Smooth muscle cell (in vitro differentiated cells): ENCODE measurements around the gene PEX19. TPM values are rescaled to one million over a fixed set of nuclear protein-coding genes. Genes with fewer than 3 reads are reported as not detected.

ENCODE experiments used
- DNase-seq: peaks from one replicate; lab custom pipeline; 2025; ENCODE audit not compliant: unreplicated experiment; lab: John Stamatoyannopoulos, UW
- H2AFZ ChIP-seq: fragments of 200-600 bp; sonication (generic); 2 replicates; pipeline ENCODE4 v1.6.0; 2016; ENCODE audit warnings: antibody characterized with exemption, low read depth, mild to moderate bottlenecking
- H3F3A ChIP-seq: fragments of 200-600 bp; sonication (generic); 2 replicates; pipeline ENCODE4 v1.6.0; 2017; ENCODE audit warnings: antibody characterized with exemption, low read depth
- H3K27ac ChIP-seq: fragments of 200-600 bp; sonication (generic); 2 replicates; pipeline ENCODE4 v1.5.1; 2016; ENCODE audit warnings: low read depth, mild to moderate bottlenecking
- H3K27me3 ChIP-seq: fragments of 200-600 bp; sonication (generic); 2 replicates; pipeline ENCODE4 v1.6.1; 2016; ENCODE audit warnings: low read depth, mild to moderate bottlenecking
- H3K36me3 ChIP-seq: fragments of 200-600 bp; sonication (generic); 2 replicates; pipeline ENCODE4 v1.5.1; 2016; ENCODE audit warnings: low read depth
- H3K4me1 ChIP-seq: fragments of 200-600 bp; sonication (generic); 2 replicates; pipeline ENCODE4 v1.5.1; 2016; ENCODE audit warnings: low read depth
- H3K4me2 ChIP-seq: fragments of 200-600 bp; sonication (generic); 2 replicates; pipeline ENCODE4 v1.6.0; 2016; ENCODE audit warnings: mild to moderate bottlenecking
- H3K4me3 ChIP-seq: fragments of 200-600 bp; sonication (generic); 2 replicates; pipeline ENCODE4 v1.5.1; 2016; ENCODE audit warnings: mild to moderate bottlenecking
- H3K79me2 ChIP-seq: fragments of 200-600 bp; sonication (generic); 2 replicates; pipeline ENCODE4 v1.6.0; 2016; ENCODE audit warnings: low read depth, mild to moderate bottlenecking
- H3K9ac ChIP-seq: fragments of 200-600 bp; sonication (generic); 2 replicates; pipeline ENCODE4 v1.6.0; 2016; ENCODE audit warnings: low read depth
- H3K9me3 ChIP-seq: fragments of 200-600 bp; sonication (generic); replicated peaks from 2 replicates; pipeline ENCODE4 v1.5.1; 2016; ENCODE audit warnings: low read depth
- H4K20me1 ChIP-seq: fragments of 200-600 bp; sonication (generic); 2 replicates; pipeline ENCODE4 v1.6.0; 2016; ENCODE audit warnings: low read depth
- WGBS: methylation state at CpG from one replicate; pipeline ENCODE4 v1.1.7; 2016; ENCODE audit warnings: low lambda C conversion rate; 5-methylcytosine and 5-hydroxymethylcytosine counted together
- polyA plus RNA-seq: library from polyadenylated mRNA; unstranded; fragments of >200 nt; fragmentation: Nextera tagmentation; extraction: Ambion mirVana; gene quantifications from 2 replicates; pipeline ENCODE4 v1.2.1, GENCODE V29; 2016
- total RNA-seq: library from RNA; depleted of rRNA; stranded (reverse); fragments of >200 nt; gene quantifications from 2 replicates; pipeline ENCODE4 v1.2.3, GENCODE V29; 2014
- TF ChIP-seq, protein P1 (sequence below): fragments of 200-600 bp; sonication (generic); IDR thresholded peaks from 2 replicates; pipeline ENCODE4 v1.5.1; 2017; ENCODE audit warnings: borderline replicate concordance, mild to moderate bottlenecking, antibody characterized with exemption; ENCODE audit not compliant: insufficient read depth, poor library complexity, severe bottlenecking

Gene PEX19
- total and polyA plus RNA-seq, 2 experiments from 2014 or later = 34.5 to 47.1 TPM

DNA sequence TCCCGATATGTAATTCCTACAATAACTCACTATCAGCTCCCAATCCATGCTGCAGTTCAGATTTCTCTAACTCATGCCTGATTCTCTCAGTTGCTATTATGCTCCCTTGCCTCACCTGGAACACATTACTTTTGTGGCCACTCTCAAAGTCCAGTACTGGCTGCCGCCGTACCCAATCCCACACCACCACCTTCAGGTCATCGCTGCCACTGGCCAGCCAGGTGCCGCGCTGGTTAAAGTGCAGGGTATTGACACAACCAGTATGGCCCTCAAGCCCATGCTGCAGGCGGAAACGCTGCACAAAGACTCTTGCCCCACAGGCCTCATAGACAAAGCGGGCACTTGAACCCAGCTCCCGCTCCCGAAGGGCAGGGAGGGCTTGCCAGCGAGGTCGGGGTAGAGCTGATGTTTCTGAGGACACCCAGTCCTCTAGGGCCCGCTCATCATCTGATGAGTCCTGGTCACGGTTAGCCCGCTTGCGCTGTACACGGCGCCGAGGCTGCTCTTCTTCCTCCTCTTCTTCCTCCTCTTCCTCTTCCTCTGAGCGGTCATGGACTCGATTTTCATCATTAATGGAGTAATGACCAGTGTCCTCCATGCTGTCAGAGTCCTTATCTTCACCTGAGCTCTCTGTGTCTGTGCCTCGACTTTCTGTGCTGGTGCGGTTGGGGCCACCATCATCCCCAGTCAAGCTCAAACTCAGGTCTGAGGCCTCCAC, 45.2 kb downstream of the PEX19 start:
- H3K4me3 ChIP-seq = no peak overlapping the region

DNA sequence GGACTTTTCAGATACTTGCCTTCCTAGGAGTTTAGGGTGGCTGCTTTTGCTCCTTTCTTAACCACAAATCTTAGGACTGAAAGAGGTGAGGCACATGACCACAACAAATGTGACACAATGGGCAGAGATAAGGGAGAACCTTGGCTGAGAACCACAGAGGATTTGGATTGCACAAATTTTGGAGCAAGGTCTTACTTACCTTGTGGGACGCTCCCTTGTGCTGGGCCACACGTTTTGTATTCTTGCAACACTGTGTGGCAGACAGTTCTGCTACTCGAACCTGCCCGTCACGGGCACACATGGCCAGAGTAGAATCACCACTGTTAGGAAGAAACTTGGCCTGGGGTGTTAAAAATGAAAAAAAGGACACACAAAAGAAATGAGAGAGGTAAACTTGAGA, 46.5 kb downstream of the PEX19 start:
- H3K4me2 ChIP-seq = no peak overlapping the region
- no peaks in the 10 kb centered on the region for H3K9me3 ChIP-seq
- TF ChIP-seq, protein P1, sequence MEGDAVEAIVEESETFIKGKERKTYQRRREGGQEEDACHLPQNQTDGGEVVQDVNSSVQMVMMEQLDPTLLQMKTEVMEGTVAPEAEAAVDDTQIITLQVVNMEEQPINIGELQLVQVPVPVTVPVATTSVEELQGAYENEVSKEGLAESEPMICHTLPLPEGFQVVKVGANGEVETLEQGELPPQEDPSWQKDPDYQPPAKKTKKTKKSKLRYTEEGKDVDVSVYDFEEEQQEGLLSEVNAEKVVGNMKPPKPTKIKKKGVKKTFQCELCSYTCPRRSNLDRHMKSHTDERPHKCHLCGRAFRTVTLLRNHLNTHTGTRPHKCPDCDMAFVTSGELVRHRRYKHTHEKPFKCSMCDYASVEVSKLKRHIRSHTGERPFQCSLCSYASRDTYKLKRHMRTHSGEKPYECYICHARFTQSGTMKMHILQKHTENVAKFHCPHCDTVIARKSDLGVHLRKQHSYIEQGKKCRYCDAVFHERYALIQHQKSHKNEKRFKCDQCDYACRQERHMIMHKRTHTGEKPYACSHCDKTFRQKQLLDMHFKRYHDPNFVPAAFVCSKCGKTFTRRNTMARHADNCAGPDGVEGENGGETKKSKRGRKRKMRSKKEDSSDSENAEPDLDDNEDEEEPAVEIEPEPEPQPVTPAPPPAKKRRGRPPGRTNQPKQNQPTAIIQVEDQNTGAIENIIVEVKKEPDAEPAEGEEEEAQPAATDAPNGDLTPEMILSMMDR = no peak
- H3K4me3 ChIP-seq = no peak overlapping the region
- no peaks in the 10 kb centered on the region for H3F3A ChIP-seq
- H3K27me3 ChIP-seq = no peaks in the 10 kb centered on the region
- no peak overlapping the region for H3K9ac ChIP-seq
- no peak overlapping the region for H2AFZ ChIP-seq
- 95% methylated on average over 5 of the region's 5 CpGs for WGBS
- H3K27ac ChIP-seq = no peak overlapping the region
- DNase-seq = no peak
- H3K36me3 ChIP-seq = peaks cover 14% of the 10 kb centered on the region
- peaks cover 39% of the 10 kb centered on the region for H4K20me1 ChIP-seq
- no peaks in the 10 kb centered on the region for H3K4me1 ChIP-seq
- H3K79me2 ChIP-seq = no peaks in the 10 kb centered on the region

More for the DNA sequence above, 45.2 kb downstream of the PEX19 start:
- Histone ChIP-seq H3K9me3 (no peaks in the 10 kb centered on the region), H3K4me1 (no peaks in the 10 kb centered on the region), H3K27me3 (no peaks in the 10 kb centered on the region), H3K9ac (no peak overlapping the region), H3K79me2 (no peaks in the 10 kb centered on the region), H3K4me2 (no peak overlapping the region), H4K20me1 (peaks cover 39% of the 10 kb centered on the region), H3F3A (no peaks in the 10 kb centered on the region), H3K27ac (no peak overlapping the region), H3K36me3 (peaks cover 14% of the 10 kb centered on the region), H2AFZ (no peak overlapping the region)
- TF ChIP-seq, protein P1 = no peak
- DNase-seq = no peak
- 97% methylated on average over 24 of the region's 24 CpGs for WGBS

DNA sequence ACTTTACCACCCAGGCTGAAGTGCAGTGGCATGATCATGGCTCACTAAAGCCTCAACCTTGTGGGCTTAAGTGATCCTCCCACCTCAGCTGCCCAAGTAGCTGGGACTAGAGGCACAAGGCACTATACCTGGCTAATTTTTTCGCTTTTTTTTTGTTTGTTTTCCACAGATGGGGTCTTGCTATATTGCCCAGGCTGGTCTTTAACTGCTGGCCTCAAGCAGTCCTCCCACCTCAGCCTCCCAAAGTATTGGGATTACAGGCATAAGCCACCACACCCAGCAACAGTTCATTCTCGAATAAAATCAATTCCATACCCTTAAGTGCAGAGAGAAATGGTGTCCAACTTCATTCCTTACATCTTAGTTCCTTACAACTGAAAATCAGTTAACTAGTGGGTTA, 47.4 kb downstream of the PEX19 start:
- Histone ChIP-seq H3K27ac (no peak overlapping the region), H3F3A (no peaks in the 10 kb centered on the region), H3K4me2 (no peak overlapping the region), H3K4me3 (no peak overlapping the region), H3K79me2 (no peaks in the 10 kb centered on the region), H3K27me3 (no peaks in the 10 kb centered on the region), H3K9ac (no peak overlapping the region), H3K36me3 (peaks cover 14% of the 10 kb centered on the region), H3K4me1 (no peaks in the 10 kb centered on the region), H3K9me3 (no peaks in the 10 kb centered on the region), H2AFZ (no peak overlapping the region), H4K20me1 (peaks cover 39% of the 10 kb centered on the region)
- DNase-seq = no peak
- TF ChIP-seq, protein P1 = no peak
- WGBS = 98% methylated on average over 2 of the region's 2 CpGs

DNA sequence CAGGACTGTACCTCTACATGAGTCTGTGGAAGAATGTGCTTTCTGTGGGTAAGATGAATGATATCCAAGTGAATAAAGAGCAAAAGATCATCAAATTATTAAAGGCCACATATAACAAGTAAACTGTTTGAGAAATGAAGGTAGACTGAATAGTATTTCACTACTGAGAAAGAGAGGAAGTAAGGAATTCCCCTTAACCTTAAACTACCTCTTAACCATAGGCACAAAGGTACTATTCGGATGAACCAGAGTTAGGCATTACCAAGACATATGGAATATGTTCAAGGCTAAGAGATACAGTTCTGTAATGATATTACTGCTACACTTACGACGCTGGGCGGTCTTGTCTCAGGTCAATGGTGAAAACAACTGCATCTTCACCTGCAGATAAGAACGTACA, 48.1 kb downstream of the PEX19 start:
- Histone ChIP-seq H2AFZ (no peak overlapping the region), H3K9ac (no peak overlapping the region), H3K27me3 (no peaks in the 10 kb centered on the region), H4K20me1 (peaks cover 37% of the 10 kb centered on the region), H3K36me3 (peaks cover 14% of the 10 kb centered on the region), H3K4me3 (no peak overlapping the region), H3K9me3 (no peaks in the 10 kb centered on the region), H3K27ac (no peak overlapping the region), H3F3A (no peaks in the 10 kb centered on the region), H3K79me2 (no peaks in the 10 kb centered on the region), H3K4me1 (no peaks in the 10 kb centered on the region), H3K4me2 (no peak overlapping the region)
- no peak for DNase-seq
- TF ChIP-seq, protein P1 = no peak
- WGBS = 95% methylated on average over 5 of the region's 5 CpGs
